GM18526 (cell line): ENCODE measurements around the gene RIMBP2.

ENCODE experiments used
- POLR2A ChIP-seq: IDR thresholded peaks from 3 replicates; pipeline ENCODE4 v1.6.1; 2011; ENCODE audit not compliant: insufficient read length; ENCODE audit errors: extremely low read depth

RIMBP2 gene

GRCh38 chr12:130446846-130447654, 269.0 kb downstream of the RIMBP2 start:
- no peak for TF ChIP-seq POLR2A

- TF ChIP-seq POLR2A = no peak
Observed at GRCh38 chr12:130444986-130445385, 271.1 kb downstream of the RIMBP2 start.

GRCh38 chr12:130444061-130444460, 272.0 kb downstream of the RIMBP2 start:
- TF ChIP-seq POLR2A = no peak

- no peak for TF ChIP-seq POLR2A
Observed at GRCh38 chr12:130441771-130442760, 274.0 kb downstream of the RIMBP2 start.

GRCh38 chr12:130440411-130441080, 275.6 kb downstream of the RIMBP2 start:
- TF ChIP-seq POLR2A = no peak

GRCh38 chr12:130439250-130439649, 276.8 kb downstream of the RIMBP2 start:
- TF ChIP-seq POLR2A = no peak

GRCh38 chr12:130438711-130439110, 277.4 kb downstream of the RIMBP2 start:
- no peak for TF ChIP-seq POLR2A

- no peak for TF ChIP-seq POLR2A
Observed at GRCh38 chr12:130438243-130438620, 277.9 kb downstream of the RIMBP2 start.

GRCh38 chr12:130437555-130438242, 278.4 kb downstream of the RIMBP2 start:
- no peak for TF ChIP-seq POLR2A

- TF ChIP-seq POLR2A = no peak
Observed at GRCh38 chr12:130436741-130437501, 279.2 kb downstream of the RIMBP2 start.

- TF ChIP-seq POLR2A = no peak
Observed at GRCh38 chr12:130435826-130436225, 280.3 kb downstream of the RIMBP2 start.

GRCh38 chr12:130435331-130435730, 280.8 kb downstream of the RIMBP2 start:
- no peak for TF ChIP-seq POLR2A

GRCh38 chr12:130434560-130434959, 281.5 kb downstream of the RIMBP2 start:
- no peak for TF ChIP-seq POLR2A

GRCh38 chr12:130433834-130434233, 282.3 kb downstream of the RIMBP2 start:
- no peak for TF ChIP-seq POLR2A
